LNCAP (cell line): ENCODE measurements around the gene FGF3.

Source experiments
- CTCF ChIP-seq: fragments of 450-650 bp; IDR thresholded peaks from 2 replicates; pipeline ENCODE4 v1.5.1; 2017; ENCODE audit warnings: mild to moderate bottlenecking

FGF3 gene

DNA sequence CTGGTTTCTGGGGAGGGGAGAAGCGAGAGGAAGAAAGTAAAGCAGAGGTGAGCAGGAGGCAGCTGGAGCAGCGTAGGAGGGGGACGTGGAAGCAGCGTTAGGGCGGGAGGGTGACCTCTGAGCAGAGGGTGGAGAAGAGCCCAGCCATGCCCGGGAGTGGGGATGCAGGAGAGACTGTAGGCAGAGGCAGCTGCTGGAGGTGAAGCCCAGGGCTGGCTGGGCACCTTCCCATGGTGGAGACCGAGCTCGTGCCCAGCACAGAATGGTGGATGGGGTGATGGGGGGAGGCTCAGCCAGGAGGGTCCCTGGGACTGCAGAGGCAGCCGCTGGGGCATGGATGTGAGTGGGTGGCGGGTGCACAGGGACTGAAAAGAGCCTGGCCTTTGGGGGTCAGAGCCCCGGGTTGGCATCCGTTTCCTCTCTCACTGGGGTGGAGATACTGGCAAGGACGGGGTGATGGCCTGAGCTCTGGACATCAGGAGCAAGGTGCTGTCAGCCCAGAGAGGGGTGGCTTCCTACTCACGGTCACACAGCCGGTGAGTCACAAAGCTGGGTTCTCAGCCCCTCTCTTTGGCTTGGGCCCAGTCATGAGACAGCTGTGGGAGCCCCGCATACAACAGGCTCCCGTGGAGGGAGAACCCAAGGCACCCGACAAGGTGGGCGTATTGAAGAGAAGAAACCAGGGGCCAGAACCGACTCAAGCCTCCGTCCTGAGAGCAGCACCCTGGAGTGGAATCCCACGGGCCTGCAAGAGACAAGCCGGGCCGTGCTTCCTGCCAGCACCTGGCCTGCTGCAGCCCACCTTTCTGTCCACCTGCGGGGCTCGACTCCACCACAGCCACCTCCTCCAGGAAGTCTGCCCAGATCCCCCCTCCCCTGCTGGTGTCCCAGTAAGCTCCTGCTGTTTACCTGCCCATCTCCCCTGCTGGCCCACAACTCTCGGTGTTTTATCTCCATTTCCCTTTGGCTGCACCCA lies 45.8 kb upstream of the FGF3 start:
- no peak for TF ChIP-seq CTCF

DNA sequence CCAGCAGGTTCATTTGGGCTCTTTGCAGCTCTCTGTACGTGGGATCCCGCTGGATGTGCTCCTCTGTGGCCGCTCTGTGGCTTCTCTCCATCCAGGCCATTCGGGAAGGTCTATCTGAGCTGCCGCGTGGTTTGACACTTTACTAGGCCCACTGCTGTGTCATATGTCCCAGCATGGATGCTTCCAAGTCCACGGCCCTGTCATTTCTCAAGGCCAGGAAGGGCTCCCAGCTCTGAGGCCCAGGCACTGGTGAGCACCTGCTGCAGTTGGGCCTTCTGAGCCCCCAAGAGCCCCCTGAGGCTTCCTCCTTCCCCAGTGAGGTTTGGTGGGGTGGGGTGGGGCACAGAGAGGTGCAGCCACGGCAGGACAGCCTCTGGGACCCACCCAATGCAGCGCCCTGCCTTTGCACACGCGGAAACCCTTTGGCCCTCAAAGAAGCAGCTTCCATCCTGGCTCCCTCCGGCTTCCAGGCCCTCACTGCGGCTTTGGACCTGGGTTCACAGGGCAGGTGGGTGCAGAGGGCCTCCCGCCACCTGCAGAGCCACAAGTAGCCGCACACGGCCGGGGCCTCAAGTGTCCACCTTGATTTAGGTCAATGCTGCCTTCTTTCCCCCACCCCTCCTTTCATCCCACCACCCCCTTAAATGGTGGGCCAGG lies 44.5 kb upstream of the FGF3 start:
- no peak for TF ChIP-seq CTCF

DNA sequence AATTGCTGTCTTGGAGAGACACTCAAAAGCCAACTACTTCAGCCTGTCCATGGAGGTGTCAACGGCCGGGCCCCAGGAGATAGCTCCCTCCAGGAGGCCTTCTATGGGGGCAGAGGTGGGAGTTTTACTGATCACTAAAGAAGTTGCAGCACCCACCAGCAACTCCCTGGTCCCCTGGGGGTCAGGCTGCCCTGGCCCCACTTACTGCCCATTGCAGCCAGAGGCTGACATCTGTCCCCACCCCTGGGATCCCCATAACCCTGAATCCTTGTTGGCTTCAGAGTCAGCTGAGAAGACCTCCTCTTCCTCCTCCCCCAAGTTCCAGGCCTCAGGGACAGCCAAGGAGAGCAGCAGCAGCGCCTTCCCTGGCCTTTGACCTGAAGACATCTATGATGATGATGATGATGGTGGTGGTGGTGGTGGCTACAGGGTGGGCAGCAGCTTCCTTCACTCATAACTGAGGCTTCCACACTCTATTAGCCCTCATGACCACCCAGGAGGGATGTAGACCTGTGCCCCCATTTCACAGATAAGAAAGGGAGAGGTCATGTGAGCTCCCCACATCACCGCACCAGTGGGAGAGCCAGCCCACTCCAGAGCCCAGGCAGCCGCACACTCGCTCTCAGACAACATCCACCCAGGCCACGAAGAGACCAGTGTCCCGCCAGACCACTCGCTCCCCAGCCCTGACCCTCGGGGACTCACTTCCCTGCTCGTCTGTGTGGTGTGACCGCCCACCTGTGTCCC lies 43.8 kb upstream of the FGF3 start:
- TF ChIP-seq CTCF = no peak

- TF ChIP-seq CTCF = no peak
Measured at GRCh38 chr11:69862331-69862771, 43.1 kb upstream of the FGF3 start.

DNA sequence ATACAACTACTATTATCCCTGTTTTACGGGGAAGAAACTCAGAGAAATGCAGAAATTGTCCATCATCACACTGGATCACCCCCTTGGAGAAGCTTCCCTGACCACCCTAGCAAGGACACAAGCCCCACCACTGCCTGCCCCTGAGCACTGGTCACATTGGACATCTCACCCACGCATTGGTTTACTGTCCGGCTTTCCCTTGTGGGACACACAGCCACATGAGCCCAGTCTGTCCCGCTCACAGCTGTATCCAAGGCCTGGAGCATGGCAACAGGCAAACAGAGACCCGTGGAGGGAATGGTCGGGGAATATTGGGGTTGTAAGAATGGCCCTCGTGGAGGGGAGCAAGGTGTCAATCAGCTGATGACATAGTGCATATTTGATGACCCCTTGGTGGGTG lies 42.7 kb upstream of the FGF3 start:
- no peak for TF ChIP-seq CTCF

DNA sequence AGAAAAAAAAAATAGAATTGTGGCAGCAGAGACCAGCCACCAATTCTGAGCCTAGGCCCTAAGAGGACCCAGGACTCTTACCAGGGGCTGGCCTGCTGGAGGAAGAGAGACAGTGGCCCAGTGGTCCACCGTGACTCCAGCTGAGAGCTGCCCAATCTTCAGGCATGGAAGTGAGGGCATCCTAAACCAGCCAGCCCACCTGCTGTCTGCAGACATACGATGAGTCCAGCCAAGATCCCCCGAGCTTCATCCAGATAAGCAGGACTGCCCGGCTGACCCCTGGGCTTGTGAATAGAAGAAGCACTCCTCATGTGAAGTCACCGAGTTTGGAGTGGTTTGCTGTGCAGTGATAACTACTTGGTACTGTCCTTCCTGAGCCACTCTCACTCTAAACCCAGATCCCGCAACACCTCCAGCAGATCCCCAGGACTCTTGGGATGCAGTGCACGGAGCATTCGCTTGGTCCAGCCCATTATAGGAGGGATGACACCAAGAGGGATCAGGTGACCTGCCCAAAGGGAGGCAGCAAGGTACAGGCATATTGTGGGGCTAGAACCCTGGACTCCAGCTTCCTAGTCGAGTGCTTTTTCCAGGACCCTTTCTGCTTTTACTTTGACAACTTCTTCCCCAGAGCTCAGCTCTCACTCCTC lies 41.7 kb upstream of the FGF3 start:
- no peak for TF ChIP-seq CTCF

- no peak for TF ChIP-seq CTCF
Measured at GRCh38 chr11:69860244-69860643, 41.0 kb upstream of the FGF3 start.
